OCI-LY3 (cell line): ENCODE measurements around the gene CHD9.
"Not testable (repeated sequence)": the region's sequence is repeated elsewhere in the genome, so short reads cannot be mapped to it uniquely, and the experiment has no call there.

Experiments
- H2AFZ ChIP-seq: fragments of 200-600, 300-600 bp; shearing (Covaris generic); 2 replicates; pipeline ENCODE4 v1.6.0; 2014; ENCODE audit warnings: antibody characterized with exemption, low read depth, low read length
- H3K27ac ChIP-seq: fragments of 200-600, 300-600 bp; sonication (generic); 2 replicates; pipeline ENCODE4 v1.5.1; 2014; ENCODE audit warnings: mild to moderate bottlenecking, low read length, moderate library complexity, mixed read lengths
- H3K27me3 ChIP-seq: fragments of 200-600, 300-600 bp; sonication (generic); 2 replicates; pipeline ENCODE4 v1.6.1; 2014; ENCODE audit warnings: low read depth, low read length, mixed read lengths
- H3K36me3 ChIP-seq: fragments of 200-600, 300-600 bp; sonication (generic); replicated peaks from 2 replicates; pipeline ENCODE3; 2014; ENCODE audit warnings: low read depth, low read length, mixed read lengths
- H3K4me1 ChIP-seq: fragments of 300-600, 200-600 bp; sonication (generic); 2 replicates; pipeline ENCODE4 v1.6.1; 2014; ENCODE audit warnings: low read length, mixed read lengths
- H3K4me2 ChIP-seq: fragments of 200-600, 300-600 bp; sonication (generic); 2 replicates; pipeline ENCODE4 v1.6.1; 2014; ENCODE audit warnings: low read length, mixed read lengths
- H3K4me3 ChIP-seq: fragments of 300-600, 200-600 bp; sonication (generic); 2 replicates; pipeline ENCODE4 v1.5.1; 2014; ENCODE audit warnings: antibody characterized with exemption, mild to moderate bottlenecking, low read length, moderate library complexity
- H3K79me2 ChIP-seq: fragments of 300-600, 200-600 bp; shearing (Covaris generic); 2 replicates; pipeline ENCODE4 v1.6.1; 2014; ENCODE audit warnings: mild to moderate bottlenecking, low read length, mixed read lengths
- H3K9ac ChIP-seq: fragments of 300-600, 200-600 bp; shearing (Covaris generic); 2 replicates; pipeline ENCODE4 v1.6.0; 2014; ENCODE audit warnings: mild to moderate bottlenecking, low read length, moderate library complexity
- H3K9me3 ChIP-seq: fragments of 200-600, 300-600 bp; shearing (Covaris generic); 2 replicates; pipeline ENCODE4 v1.6.1; 2014; ENCODE audit warnings: low read length, mixed read lengths; ENCODE audit not compliant: insufficient read depth
- H4K20me1 ChIP-seq: fragments of 200-600, 300-600 bp; sonication (generic); 2 replicates; pipeline ENCODE4 v1.6.1; 2016; ENCODE audit warnings: low read length, mixed read lengths; ENCODE audit not compliant: insufficient read depth
- CTCF ChIP-seq: fragments of 200-600, 300-600 bp; sonication (generic); IDR thresholded peaks from 2 replicates; pipeline ENCODE4 v1.5.1; 2014; ENCODE audit warnings: antibody characterized with exemption, low read length, low read depth
- EZH2phosphoT487 ChIP-seq: fragments of 200-600 bp; shearing (Covaris generic); IDR thresholded peaks from 2 replicates; pipeline ENCODE4 v1.6.1; 2018; ENCODE audit warnings: antibody characterized with exemption, mixed run types, low read depth

Gene CHD9

DNA sequence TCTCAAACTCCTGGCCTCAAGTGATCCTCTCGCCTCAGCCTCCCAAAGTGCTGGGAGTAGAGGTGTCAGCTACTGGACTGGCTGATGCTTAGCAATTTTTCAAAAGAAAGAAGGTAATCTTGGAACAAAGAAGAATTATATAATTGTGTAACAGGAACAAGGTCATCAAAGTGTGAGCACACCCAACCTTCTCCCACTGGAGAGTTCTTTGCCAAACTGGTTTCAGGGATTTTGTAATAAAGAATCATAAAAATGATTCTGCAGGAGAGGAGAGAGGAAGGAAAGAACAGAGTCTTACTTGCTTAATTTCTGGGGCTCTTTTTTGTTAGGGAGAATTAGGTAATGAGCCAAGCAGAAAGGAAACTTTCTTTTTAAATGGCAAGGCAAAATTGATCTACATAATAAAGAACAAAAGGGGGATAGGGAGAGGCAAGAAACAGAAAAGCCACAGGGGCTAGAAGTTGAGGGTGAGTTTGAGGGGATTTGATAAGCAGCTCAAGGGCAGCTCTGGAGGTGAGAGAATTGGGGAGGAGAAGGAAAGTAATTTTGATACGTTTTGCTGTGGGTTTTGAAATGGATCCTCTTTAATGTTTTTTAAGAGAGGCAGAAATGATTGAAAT is 23.4 kb upstream of the CHD9 start:
- Histone ChIP-seq H3K27ac (no peak overlapping the region), H3K9ac (no peak overlapping the region), H3K4me2 (no peak overlapping the region), H3K4me1 (no peaks in the 10 kb centered on the region), H3K4me3 (no peak overlapping the region), H4K20me1 (no peaks in the 10 kb centered on the region), H3K36me3 (no peaks in the 10 kb centered on the region), H2AFZ (no peak overlapping the region), H3K27me3 (peaks cover 10% of the 10 kb centered on the region; the same call in 1 of the 2 replicates), H3K79me2 (no peaks in the 10 kb centered on the region), H3K9me3 (no peaks in the 10 kb centered on the region; the same call in 1 of the 2 replicates)
- no peak for TF ChIP-seq CTCF
- no peak for TF ChIP-seq EZH2phosphoT487

DNA sequence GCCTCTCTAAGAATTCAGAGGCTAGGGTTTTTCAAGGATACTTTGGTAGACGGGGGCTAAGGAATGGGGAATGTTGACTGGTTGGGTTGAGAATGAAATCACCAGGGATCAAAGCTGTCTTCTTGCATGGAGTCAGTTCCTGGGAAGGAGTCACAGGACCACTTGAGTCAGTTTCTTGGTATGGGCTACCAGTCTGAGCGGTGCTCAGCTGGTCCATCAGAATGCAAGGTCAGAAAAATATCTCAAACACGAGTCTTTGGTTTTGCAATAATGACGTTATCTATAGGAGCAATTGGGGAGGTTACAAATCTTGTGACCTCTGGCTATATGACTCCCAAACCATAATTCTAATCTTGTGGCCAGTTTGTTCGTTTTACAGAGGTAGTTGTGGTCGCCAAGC is 20.5 kb upstream of the CHD9 start:
- Histone ChIP-seq H3K36me3 (no peaks in the 10 kb centered on the region), H3K27me3 (peaks cover 10% of the 10 kb centered on the region; the same call in 1 of the 2 replicates), H2AFZ (no peak overlapping the region), H4K20me1 (no peaks in the 10 kb centered on the region), H3K4me1 (no peaks in the 10 kb centered on the region), H3K9ac (no peak overlapping the region), H3K4me2 (no peak overlapping the region), H3K79me2 (no peaks in the 10 kb centered on the region), H3K27ac (no peak overlapping the region), H3K4me3 (no peak overlapping the region), H3K9me3 (no peaks in the 10 kb centered on the region; the same call in 1 of the 2 replicates)
- no peak for TF ChIP-seq CTCF
- no peak for TF ChIP-seq EZH2phosphoT487

DNA sequence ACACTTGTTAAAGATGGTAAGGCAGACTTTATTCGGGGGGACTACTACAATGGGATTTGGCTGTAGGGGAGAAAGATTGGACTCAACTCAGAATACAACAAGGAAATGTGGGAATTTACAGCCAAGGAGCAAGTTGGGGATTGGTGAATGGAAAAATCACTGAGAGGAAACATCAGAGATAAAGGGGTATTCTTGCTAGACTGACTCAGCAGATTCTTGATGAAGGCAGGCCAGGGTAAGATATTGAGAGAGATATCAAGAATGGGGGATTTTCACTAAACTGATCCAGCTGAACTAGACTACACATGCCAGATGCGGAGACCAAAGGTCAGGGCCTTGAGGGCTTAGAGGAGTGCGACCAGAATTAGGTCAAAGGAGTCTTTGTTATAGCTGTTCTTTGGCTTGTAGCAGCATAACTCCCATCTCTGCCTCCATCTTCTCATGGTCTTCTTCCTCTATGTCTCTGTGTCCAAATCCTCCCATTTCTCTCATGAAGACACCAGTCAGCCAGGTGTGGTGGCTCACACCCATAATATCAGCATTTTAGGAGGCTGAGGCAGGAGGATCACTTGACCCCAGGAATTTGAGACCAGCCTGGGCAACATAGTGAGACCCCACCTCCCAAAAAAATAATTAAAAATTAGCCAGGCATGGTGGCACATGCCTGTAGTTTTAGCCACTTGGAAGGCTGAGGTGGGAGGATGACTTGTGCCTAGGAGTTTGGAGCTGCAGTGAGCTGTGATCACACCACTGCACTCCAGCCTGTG is 19.4 kb upstream of the CHD9 start:
- no peak for TF ChIP-seq EZH2phosphoT487
- H3K9me3 ChIP-seq = no peaks in the 10 kb centered on the region; the same call in 1 of the 2 replicates
- H3K9ac ChIP-seq = no peak overlapping the region
- H3K4me1 ChIP-seq = no peaks in the 10 kb centered on the region
- no peak overlapping the region for H3K4me2 ChIP-seq
- no peak overlapping the region for H3K27ac ChIP-seq
- H3K27me3 ChIP-seq = peaks cover 10% of the 10 kb centered on the region; the same call in 1 of the 2 replicates
- H3K4me3 ChIP-seq = no peak overlapping the region
- no peaks in the 10 kb centered on the region for H4K20me1 ChIP-seq
- no peaks in the 10 kb centered on the region for H3K36me3 ChIP-seq
- no peaks in the 10 kb centered on the region for H3K79me2 ChIP-seq
- H2AFZ ChIP-seq = no peak overlapping the region

GRCh38 chr16:53036066-53036465 is 18.7 kb upstream of the CHD9 start:
- Histone ChIP-seq H3K79me2 (no peaks in the 10 kb centered on the region), H3K27ac (no peak overlapping the region), H3K4me2 (no peak overlapping the region), H3K9ac (no peak overlapping the region), H4K20me1 (no peaks in the 10 kb centered on the region), H3K27me3 (peaks cover 10% of the 10 kb centered on the region; the same call in 1 of the 2 replicates), H2AFZ (no peak overlapping the region), H3K4me1 (no peaks in the 10 kb centered on the region), H3K4me3 (no peak overlapping the region), H3K36me3 (no peaks in the 10 kb centered on the region), H3K9me3 (no peaks in the 10 kb centered on the region; the same call in 1 of the 2 replicates)
- TF ChIP-seq EZH2phosphoT487 (no peak), CTCF (no peak)

GRCh38 chr16:53036711-53037110 is 18.1 kb upstream of the CHD9 start:
- not testable (repeated sequence) for H3K9ac ChIP-seq, H3K9me3 ChIP-seq, H3K36me3 ChIP-seq, H2AFZ ChIP-seq, H3K4me2 ChIP-seq, H3K4me3 ChIP-seq, H3K79me2 ChIP-seq, H3K4me1 ChIP-seq, H3K27ac ChIP-seq, H4K20me1 ChIP-seq
- peaks cover 10% of the 10 kb centered on the region; the same call in 1 of the 2 replicates for H3K27me3 ChIP-seq
